DMS 273 (cell line): Measurements from ENCODE around the gene BAZ1A.
"Not testable (repeated sequence)": the region's sequence is repeated elsewhere in the genome, so short reads cannot be mapped to it uniquely, and the experiment has no call there.

ENCODE experiments used
- DNase-seq: peaks from one replicate; lab custom pipeline; 2025; ENCODE audit not compliant: unreplicated experiment; lab: John Stamatoyannopoulos, UW

Gene BAZ1A

GRCh38 chr14:34858765-34859164, 16.4 kb downstream of the BAZ1A start:
- no peak for DNase-seq

- no peak for DNase-seq
Observed at GRCh38 chr14:34857689-34858449, 17.3 kb downstream of the BAZ1A start.

GRCh38 chr14:34853041-34853440, 22.1 kb downstream of the BAZ1A start:
- DNase-seq: no peak

GRCh38 chr14:34851395-34851794, 23.8 kb downstream of the BAZ1A start:
- DNase-seq: no peak

- DNase-seq: no peak
Observed at GRCh38 chr14:34845869-34846268, 29.3 kb downstream of the BAZ1A start.

GRCh38 chr14:34843011-34843554, 32.1 kb downstream of the BAZ1A start:
- peak; percentile 32 for DNase-seq

- no peak for DNase-seq
Observed at GRCh38 chr14:34837801-34838322, 37.3 kb downstream of the BAZ1A start.

- DNase-seq: no peak
Observed at GRCh38 chr14:34835312-34835711, 39.8 kb downstream of the BAZ1A start.

- no peak for DNase-seq
Observed at GRCh38 chr14:34833549-34834523, 41.3 kb downstream of the BAZ1A start.

- no peak for DNase-seq
Observed at GRCh38 chr14:34826661-34827060, 48.5 kb downstream of the BAZ1A start.

- DNase-seq: no peak
Observed at GRCh38 chr14:34824826-34825225, 50.3 kb downstream of the BAZ1A start.

- DNase-seq: no peak
Observed at GRCh38 chr14:34824256-34824655, 50.9 kb downstream of the BAZ1A start.

- peak; percentile 4 for DNase-seq
Observed at GRCh38 chr14:34817768-34818167, 57.4 kb downstream of the BAZ1A start.

GRCh38 chr14:34810028-34810427, 65.1 kb downstream of the BAZ1A start:
- no peak for DNase-seq

- DNase-seq: no peak
Observed at GRCh38 chr14:34806257-34806656, 68.9 kb downstream of the BAZ1A start.

GRCh38 chr14:34804933-34805332, 70.2 kb downstream of the BAZ1A start:
- peak; percentile 4 for DNase-seq

- not testable (repeated sequence) for DNase-seq
Observed at GRCh38 chr14:34798861-34799260, 76.3 kb downstream of the BAZ1A start.

- DNase-seq: no peak
Observed at GRCh38 chr14:34797747-34798583, 77.2 kb downstream of the BAZ1A start.

- no peak for DNase-seq
Observed at GRCh38 chr14:34796902-34797301, 78.3 kb downstream of the BAZ1A start.

GRCh38 chr14:34794941-34795340, 80.2 kb downstream of the BAZ1A start:
- DNase-seq: no peak

GRCh38 chr14:34794217-34794616, 80.9 kb downstream of the BAZ1A start:
- no peak for DNase-seq
